OCI-LY1 (cell line): Measurements from ENCODE around the gene DLEC1.
"Not testable (repeated sequence)": the region's sequence is repeated elsewhere in the genome, so short reads cannot be mapped to it uniquely, and the experiment has no call there.

Experiments used
- H2AFZ ChIP-seq: fragments of 200-600 bp; sonication (generic), shearing (Covaris generic); 2 replicates; pipeline ENCODE4 v1.6.0; 2014; ENCODE audit warnings: antibody characterized with exemption, mild to moderate bottlenecking, low read length
- H3F3A ChIP-seq: fragments of 200-600 bp; sonication (generic), shearing (Covaris generic); 2 replicates; pipeline ENCODE4 v1.6.0; 2014; ENCODE audit warnings: mild to moderate bottlenecking, antibody characterized with exemption, low read length, moderate library complexity; ENCODE audit not compliant: insufficient read depth
- H3K27ac ChIP-seq: fragments of 200-600 bp; sonication (generic); 2 replicates; pipeline ENCODE4 v1.5.1; 2014; ENCODE audit warnings: low read length, mixed run types, mild to moderate bottlenecking, low read depth; ENCODE audit not compliant: poor library complexity, severe bottlenecking
- H3K27me3 ChIP-seq: fragments of 200-600 bp; sonication (generic); 2 replicates; pipeline ENCODE4 v1.6.0; 2014; ENCODE audit warnings: antibody characterized with exemption, mild to moderate bottlenecking, low read length, moderate library complexity; ENCODE audit not compliant: insufficient read depth
- H3K36me3 ChIP-seq: fragments of 200-600 bp; sonication (generic); 2 replicates; pipeline ENCODE4 v1.6.1; 2014; ENCODE audit warnings: mild to moderate bottlenecking, antibody characterized with exemption, low read length, moderate library complexity, mixed read lengths; ENCODE audit not compliant: insufficient read depth
- H3K4me1 ChIP-seq: fragments of 200-600 bp; sonication (generic); 2 replicates; pipeline ENCODE4 v1.5.1; 2014; ENCODE audit warnings: mild to moderate bottlenecking, low read length, moderate library complexity; ENCODE audit not compliant: insufficient read depth, severe bottlenecking
- H3K4me2 ChIP-seq: fragments of 200-600 bp; sonication (generic), shearing (Covaris generic); 2 replicates; pipeline ENCODE4 v1.6.1; 2014; ENCODE audit warnings: low read length
- H3K4me3 ChIP-seq: fragments of 200-600 bp; sonication (generic); 2 replicates; pipeline ENCODE4 v1.5.1; 2014; ENCODE audit warnings: low read length, low read depth, mild to moderate bottlenecking, mixed read lengths; ENCODE audit not compliant: poor library complexity, severe bottlenecking
- H3K79me2 ChIP-seq: fragments of 200-600 bp; shearing (Covaris generic); 2 replicates; pipeline ENCODE4 v1.6.1; 2016; ENCODE audit warnings: mixed run types, low read length, mixed read lengths; ENCODE audit not compliant: insufficient read depth
- H3K9ac ChIP-seq: fragments of 200-600 bp; sonication (generic), shearing (Covaris generic); 2 replicates; pipeline ENCODE4 v1.6.1; 2014; ENCODE audit warnings: mild to moderate bottlenecking, low read length, mixed read lengths
- H3K9me2 ChIP-seq: fragments of 200-600 bp; sonication (generic), shearing (Covaris generic); 2 replicates; pipeline ENCODE4 v1.6.1; 2014; ENCODE audit warnings: low read depth, mild to moderate bottlenecking, low read length, mixed read lengths
- H3K9me3 ChIP-seq: fragments of 200-600 bp; shearing (Covaris generic); 2 replicates; pipeline ENCODE4 v1.6.1; 2014; ENCODE audit warnings: low read length, mixed read lengths
- H4K20me1 ChIP-seq: fragments of 200-600 bp; sonication (generic), shearing (Covaris generic); 2 replicates; pipeline ENCODE4 v1.6.0; 2016; ENCODE audit warnings: mild to moderate bottlenecking, low read length; ENCODE audit not compliant: insufficient read depth
- CTCF ChIP-seq: fragments of 200-600 bp; sonication (generic), shearing (Covaris generic); IDR thresholded peaks from 2 replicates; pipeline ENCODE4 v1.5.1; 2017; ENCODE audit warnings: mild to moderate bottlenecking, antibody characterized with exemption, low read length, moderate library complexity, mixed read lengths
- EZH2 ChIP-seq: fragments of 200-600 bp; sonication (generic), shearing (Covaris generic); IDR thresholded peaks from 2 replicates; pipeline ENCODE4 v1.8.0; 2017; ENCODE audit warnings: borderline replicate concordance, mixed run types, mild to moderate bottlenecking, antibody characterized with exemption, low read length, moderate library complexity, mixed read lengths

Gene DLEC1

GRCh38 chr3:38032328-38032865, 6.6 kb upstream of the DLEC1 start:
- Histone ChIP-seq H3K79me2 (no peaks in the 10 kb centered on the region), H3K4me2 (no peak overlapping the region), H3K9me2 (no peaks in the 10 kb centered on the region), H3K4me1 (no peaks in the 10 kb centered on the region), H4K20me1 (no peaks in the 10 kb centered on the region), H3K4me3 (no peak overlapping the region), H3K36me3 (no peaks in the 10 kb centered on the region), H3K9me3 (no peaks in the 10 kb centered on the region), H2AFZ (no peak overlapping the region), H3K27ac (no peak overlapping the region), H3K27me3 (peaks cover 8% of the 10 kb centered on the region), H3F3A (no peaks in the 10 kb centered on the region), H3K9ac (no peak overlapping the region)
- TF ChIP-seq CTCF (no peak), EZH2 (no peak)

- H3F3A ChIP-seq, H3K79me2 ChIP-seq, H3K4me2 ChIP-seq, H4K20me1 ChIP-seq, H3K4me3 ChIP-seq, H3K27ac ChIP-seq, H2AFZ ChIP-seq, H3K36me3 ChIP-seq, H3K9me2 ChIP-seq, H3K9ac ChIP-seq, H3K4me1 ChIP-seq, H3K9me3 ChIP-seq, H3K27me3 ChIP-seq: not testable (repeated sequence)
Observed at GRCh38 chr3:38033586-38033985, 5.4 kb upstream of the DLEC1 start.

GRCh38 chr3:38034335-38034734, 4.7 kb upstream of the DLEC1 start:
- not testable (repeated sequence) for H4K20me1 ChIP-seq, H2AFZ ChIP-seq, H3K9me3 ChIP-seq, H3K79me2 ChIP-seq, H3K4me3 ChIP-seq, H3K36me3 ChIP-seq, H3K9me2 ChIP-seq, H3K4me2 ChIP-seq, H3F3A ChIP-seq, H3K9ac ChIP-seq, H3K27ac ChIP-seq, H3K27me3 ChIP-seq
- H3K4me1 ChIP-seq: peaks cover 11% of the 10 kb centered on the region

- H3K27me3 ChIP-seq: 0 out of 2 replicates have a peak, but pooled peaks cover 4% of the 10 kb centered on the region
- no peak overlapping the region for H2AFZ ChIP-seq
- H3K9ac ChIP-seq: no peak overlapping the region
- H3K79me2 ChIP-seq: no peaks in the 10 kb centered on the region
- H3F3A ChIP-seq: no peaks in the 10 kb centered on the region
- no peaks in the 10 kb centered on the region for H3K36me3 ChIP-seq
- TF ChIP-seq EZH2 (no peak), CTCF (no peak)
- H3K27ac ChIP-seq: no peak overlapping the region
- peaks cover 19% of the 10 kb centered on the region for H3K4me1 ChIP-seq
- H3K4me2 ChIP-seq: no peak overlapping the region
- H3K9me2 ChIP-seq: no peaks in the 10 kb centered on the region
- no peaks in the 10 kb centered on the region for H4K20me1 ChIP-seq
- H3K9me3 ChIP-seq: no peaks in the 10 kb centered on the region
- H3K4me3 ChIP-seq: no peak overlapping the region
Observed at GRCh38 chr3:38036286-38036685, 2.7 kb upstream of the DLEC1 start.
